HG03439 (cell line): Measurements from ENCODE around the gene SLC43A2.
"Not testable (repeated sequence)": the region's sequence is repeated elsewhere in the genome, so short reads cannot be mapped to it uniquely, and the experiment has no call there.

Experiments used
- ATAC-seq: cut with Tn5 transposase; IDR thresholded peaks from one replicate; pipeline ENCODE4 v1.9.1; 2021; ENCODE audit warnings: mild to moderate bottlenecking, moderate library complexity; ENCODE audit not compliant: unreplicated experiment

SLC43A2 gene

DNA sequence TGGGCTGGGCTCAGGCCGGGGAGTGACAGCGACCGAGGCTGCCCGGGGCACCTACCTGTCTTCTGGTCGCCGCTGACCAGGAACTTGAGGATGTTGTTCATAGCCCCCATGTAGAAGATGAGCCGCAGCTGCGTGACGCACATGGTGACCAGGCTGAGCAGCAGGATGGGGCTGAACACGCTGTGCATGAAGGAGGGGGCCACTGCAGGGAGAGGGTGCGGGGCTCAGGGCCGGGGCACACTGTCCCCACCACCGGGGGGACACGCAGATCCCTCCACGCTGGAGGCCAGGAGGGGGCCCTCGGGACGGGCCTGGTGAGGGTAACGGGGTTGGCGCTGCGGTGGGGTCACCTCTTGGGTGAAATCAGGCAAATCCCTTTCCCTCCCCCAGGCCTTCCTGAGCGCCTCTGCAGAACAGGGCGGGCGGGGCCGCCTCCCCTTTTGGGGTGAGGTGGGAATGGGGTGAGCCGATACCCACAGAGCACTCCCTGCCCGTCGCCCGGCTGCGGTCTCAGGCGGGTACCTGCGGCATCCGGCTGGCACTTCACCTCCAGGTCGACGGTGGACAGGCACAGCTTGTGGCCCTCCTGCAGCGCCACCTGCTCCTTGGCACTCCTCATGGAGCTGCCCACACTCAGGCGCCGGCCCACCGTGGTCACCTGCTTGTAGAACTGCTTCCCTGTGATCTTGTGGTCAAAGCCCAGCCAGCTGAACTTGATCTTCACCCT lies 37.7 kb downstream of the SLC43A2 start:
- ATAC-seq: no peak

- no peak for ATAC-seq
These were observed 38.4 kb downstream of the SLC43A2 start for GRCh38 chr17:1590029-1590746.

DNA sequence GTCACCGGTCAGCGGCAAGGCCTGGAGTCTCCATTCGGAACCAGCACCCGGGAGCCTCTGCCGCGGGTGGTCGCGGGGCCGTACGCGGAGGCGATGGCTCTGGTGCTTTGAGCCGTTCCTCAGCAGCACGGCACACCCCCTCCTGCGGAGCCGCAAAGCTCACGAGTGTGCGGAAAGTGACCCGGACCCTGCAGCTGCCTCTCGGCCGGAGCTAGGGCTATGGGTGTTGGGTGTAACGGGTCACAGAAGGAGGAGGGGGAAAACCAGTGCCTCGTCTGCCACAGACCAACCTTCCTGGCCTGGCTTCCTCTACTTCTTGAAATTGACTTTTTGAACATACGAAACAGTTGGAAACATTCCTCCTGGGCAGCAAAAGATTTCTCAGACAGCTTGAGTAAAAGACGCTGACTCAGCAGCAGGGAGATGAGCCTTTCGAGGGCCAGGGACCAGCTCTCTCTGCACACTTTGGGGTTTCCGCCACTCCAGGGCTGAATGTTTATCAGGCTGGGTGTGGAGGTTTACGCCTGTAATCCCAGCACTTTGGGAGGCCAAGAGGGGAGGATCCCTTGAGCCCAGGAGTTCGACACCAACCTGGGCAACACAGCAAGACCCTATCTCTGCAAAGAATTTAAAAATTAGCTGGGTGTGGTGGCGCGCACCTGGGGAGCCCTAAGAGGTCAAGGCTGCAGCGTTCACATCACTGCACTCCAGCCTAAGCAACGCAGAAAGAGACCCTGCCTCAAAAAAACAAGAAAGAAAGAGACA lies 39.6 kb downstream of the SLC43A2 start:
- no peak for ATAC-seq

DNA sequence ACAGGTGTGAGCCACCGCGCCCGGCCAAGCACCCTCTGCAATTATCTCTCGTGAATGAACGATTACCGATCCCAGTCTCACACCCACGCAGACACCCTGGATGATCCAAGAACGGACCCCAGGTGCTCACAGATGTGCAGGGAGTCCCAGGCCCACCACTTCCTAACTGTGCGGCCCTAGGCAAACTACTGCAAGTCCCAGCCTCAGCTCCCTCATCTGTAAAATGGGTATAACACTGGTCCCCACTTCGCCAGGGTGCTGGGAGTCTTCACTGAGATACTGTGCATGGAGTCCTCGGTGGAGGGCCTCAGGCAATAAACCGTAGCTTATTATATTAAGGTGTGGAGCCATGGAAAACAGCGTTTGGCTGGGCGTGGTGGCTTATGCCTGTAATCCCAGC lies 44.5 kb downstream of the SLC43A2 start:
- ATAC-seq: no peak

DNA sequence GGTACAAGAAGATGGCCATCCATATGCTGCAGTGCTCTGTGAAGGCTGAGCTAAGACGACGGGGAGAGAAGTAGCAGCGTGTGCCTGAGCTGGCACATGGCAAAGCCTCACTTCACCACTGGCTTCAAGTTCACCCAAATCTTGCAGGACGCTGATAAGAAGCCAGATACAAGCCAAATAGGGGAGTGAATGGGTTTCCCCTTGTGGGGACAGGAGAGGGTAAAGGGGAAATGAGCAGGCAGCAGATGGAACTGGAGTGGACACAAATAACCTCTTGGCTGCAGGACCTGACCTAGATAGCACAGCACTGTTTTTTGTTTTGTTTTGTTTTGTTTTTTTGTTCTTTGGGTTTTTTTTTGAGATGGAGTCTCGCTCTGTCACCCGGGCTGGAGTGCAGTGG lies 45.1 kb downstream of the SLC43A2 start:
- ATAC-seq: no peak

GRCh38 chr17:1582374-1582773 lies 46.3 kb downstream of the SLC43A2 start:
- no peak for ATAC-seq

DNA sequence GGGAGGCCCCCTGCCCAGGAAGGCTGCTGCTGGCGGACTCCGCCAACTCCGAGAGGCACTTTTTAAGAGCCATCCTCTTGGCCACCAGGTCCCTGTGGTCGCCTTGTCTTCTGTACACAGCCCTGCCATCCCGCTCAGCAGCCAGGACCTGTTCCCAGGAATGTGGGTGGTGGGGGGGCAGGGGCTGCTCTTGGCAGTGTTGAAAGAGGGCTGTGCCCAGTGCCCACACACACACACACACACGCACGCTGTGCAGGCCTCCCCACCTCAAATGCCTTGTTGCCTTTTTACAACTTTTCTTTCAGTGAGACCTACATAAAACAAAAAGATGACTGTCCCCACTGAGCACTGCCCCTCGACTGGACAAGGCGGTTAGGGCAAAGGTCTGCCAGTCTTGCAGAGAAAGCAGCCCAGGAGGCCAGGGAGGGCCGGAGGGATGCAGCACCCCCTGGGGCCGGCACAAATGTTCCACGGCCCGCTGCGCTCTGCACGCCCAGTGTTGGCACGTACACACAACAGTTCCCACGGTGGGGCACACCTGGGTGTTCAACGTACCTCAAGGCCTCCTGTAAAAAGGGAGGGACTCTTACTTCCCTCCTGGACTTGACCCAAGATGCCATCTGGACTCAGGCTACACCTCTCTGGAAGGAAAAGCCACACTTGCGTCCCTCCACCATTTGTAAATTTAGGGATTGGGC lies 47.5 kb downstream of the SLC43A2 start:
- no peak for ATAC-seq

DNA sequence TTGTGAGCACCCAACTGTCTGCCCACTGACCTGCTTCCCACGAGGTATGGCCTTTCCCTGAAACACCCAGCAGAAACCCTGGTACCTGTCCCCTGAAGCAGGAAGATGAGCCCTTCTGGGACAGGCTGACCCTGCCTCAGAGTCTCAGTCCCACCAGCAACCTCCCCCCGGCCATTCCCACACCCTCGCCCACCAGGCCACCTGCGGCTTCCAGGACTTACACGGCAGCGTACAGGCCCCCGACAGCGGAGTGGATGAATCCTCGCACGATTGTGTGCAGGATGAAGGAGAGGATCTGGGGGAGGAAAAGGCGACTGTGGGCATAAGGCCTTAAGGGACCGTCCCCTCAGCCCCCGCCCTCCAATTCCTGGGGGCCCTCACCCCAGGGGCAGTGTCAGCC lies 50.6 kb downstream of the SLC43A2 start:
- ATAC-seq: no peak

DNA sequence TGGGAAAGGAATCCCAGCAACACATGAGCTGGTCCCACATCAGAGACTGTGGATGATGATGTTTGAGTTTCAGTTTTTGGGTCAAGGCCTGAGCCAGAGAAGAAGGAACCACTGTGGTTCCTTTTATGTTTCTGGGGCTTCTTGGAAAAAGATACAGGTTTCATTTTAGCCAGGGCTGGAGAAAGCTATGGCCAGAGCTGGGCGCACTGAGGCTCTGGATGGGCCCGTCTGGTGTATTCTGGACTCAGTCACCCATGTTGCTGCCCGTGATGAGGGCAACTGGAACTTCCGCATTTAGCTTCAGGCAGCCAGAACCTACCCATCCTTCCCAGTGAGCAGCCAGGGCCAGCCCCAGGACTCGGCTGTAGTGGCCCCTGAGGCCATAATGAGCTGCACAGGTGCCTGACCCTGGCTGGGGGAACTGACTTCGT lies 51.0 kb downstream of the SLC43A2 start:
- no peak for ATAC-seq

DNA sequence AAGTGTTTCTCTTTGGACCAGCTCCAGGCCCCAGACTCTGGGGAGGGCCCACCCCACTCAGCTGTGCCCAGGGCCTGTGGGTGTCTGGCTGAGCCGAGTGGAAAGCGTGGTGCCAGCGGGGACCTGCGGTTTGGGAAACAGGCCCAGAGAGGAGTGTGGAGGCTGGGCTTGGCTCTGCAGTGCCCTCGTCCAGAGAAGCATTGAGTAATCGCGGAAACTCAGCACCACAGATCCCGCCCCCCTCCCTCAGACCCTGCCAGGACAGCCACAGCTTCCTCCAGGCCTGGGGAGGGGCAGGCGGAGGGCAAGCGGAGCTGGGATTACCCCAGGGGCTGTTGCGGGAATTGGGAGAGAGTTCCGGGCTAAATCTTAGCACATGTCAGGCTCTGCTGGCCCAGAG lies 51.5 kb downstream of the SLC43A2 start:
- no peak for ATAC-seq

DNA sequence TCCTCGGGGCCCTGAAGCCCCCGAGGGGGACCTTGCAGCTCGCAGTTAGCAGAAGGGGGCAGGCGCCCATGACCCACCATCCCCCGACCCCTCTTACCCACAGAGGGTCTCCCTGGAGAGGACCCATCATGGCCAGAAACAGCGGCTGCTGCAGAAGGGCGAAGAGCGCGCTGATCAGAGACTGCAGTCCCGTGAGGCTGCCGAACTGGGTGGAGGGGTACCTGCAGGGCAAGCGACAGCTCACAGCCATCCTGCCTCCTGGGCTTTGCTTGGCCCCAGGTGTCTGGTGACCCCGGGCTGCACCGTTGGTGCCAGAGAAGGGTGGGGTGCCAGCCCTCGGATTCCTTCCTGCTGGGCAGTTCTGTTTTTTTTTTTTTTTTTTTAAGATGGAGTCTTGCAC lies 52.1 kb downstream of the SLC43A2 start:
- ATAC-seq: no peak

DNA sequence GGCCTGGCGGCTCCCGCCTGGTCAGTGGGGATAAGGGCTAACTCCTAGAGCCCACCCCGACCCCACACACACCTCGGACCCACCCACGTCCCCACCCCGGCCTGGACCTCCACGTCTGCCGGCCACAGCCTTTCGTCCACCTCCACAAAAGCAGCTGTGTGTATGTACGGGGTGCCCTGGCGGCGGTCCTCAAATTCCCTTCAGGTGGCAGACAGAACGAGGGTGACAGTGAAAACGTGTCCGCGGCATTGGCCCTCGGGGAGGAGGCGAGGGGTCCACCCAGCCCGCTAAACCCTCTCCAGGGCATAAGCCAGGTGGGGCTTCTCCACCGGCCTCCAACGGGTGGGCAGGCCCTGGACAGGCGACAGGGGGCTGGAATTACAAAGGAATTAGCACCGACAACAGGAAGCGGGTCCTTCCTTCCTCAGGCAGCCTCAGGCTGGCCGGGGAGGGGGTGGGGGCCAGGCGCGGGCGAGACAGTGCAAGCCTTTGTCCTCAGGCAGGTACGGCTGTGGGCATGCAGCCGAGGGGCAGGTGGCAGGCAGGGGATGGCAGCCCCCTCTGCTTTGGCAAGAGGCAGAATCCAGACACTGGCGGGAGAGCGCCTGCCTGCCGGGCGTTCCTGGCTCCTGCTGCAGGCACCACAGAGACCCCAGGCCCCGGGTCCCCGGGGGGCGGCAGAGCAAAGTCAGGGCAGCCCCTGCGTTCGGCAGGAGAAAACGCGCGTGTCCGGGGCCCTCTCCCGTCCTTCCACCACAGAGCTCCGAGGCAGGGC lies 53.8 kb downstream of the SLC43A2 start:
- no peak for ATAC-seq

DNA sequence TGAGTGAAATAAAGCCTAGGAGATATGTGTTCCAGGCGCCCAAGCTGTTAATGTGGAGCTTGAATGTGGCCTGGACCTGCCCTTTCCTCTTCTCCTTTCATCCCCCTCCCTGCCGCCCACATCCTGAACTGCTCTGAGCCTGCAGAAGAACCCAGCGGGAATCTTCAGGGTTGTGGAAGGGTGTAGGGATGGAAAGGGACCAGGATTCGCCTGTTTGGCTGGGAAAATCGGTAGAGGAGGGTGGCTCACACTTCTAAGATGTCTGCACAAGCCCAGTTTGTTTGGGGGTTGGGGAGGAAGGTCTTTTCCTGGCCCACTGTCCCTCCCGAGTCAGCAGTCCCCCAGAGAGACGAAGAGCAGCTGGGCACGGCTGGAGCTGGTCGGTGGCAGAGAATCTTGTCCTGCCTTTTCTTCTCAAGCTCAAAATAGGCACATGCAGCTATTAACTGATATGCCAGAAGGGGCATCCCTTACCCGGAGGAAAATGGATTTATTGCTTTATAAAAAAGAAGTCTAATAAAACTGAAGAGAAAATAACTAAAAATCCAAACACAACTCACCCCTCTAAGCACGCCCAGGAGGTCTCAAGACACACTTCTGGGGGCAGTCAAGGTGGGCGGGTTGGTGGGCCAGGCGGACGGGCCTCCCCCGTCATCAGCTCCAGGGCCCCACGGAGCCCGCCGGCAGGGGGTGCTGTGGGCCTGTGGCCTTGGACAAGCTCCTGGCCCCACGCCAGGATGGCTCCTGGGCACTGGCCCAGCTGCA lies 54.5 kb downstream of the SLC43A2 start:
- ATAC-seq: no peak

DNA sequence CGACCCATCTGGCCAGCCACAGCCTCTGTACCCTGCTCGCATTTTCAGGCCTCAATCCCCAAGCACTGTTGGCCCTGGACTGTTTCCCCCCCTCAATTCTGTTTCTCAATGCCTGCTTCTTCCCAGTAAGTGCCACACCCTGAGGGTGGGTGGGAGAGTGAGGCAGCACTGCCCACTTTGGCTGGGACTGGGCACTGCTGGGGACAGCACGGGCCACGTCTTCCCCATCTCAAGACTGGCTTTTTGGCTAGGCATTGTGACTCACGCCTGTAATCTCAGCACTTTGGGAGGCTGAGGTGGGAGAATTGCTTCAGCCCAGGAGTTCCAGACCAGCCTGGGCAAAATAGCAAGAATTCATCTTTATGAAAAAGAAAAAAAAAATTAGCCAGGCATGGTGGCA lies 56.0 kb downstream of the SLC43A2 start:
- not testable (repeated sequence) for ATAC-seq

DNA sequence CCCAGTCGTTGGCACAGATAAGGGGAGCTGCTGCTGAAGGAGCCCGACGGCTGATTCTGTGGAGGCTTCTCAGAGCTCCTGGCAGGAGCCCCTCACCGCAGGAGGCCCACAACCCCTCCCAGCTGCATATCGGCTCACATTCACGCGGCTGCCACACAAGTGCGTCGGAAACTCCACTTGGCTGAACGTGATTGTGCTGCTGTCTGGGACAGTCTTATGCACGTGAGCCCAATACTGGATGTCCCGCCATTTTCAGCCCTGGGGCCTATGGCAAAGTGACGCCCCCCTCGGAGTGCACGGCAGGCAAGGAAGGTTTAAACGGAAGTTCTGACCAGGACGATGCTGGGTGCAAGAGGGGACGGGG lies 57.3 kb downstream of the SLC43A2 start:
- ATAC-seq: no peak

- no peak for ATAC-seq
These were observed 59.5 kb downstream of the SLC43A2 start for GRCh38 chr17:1568950-1569810.

DNA sequence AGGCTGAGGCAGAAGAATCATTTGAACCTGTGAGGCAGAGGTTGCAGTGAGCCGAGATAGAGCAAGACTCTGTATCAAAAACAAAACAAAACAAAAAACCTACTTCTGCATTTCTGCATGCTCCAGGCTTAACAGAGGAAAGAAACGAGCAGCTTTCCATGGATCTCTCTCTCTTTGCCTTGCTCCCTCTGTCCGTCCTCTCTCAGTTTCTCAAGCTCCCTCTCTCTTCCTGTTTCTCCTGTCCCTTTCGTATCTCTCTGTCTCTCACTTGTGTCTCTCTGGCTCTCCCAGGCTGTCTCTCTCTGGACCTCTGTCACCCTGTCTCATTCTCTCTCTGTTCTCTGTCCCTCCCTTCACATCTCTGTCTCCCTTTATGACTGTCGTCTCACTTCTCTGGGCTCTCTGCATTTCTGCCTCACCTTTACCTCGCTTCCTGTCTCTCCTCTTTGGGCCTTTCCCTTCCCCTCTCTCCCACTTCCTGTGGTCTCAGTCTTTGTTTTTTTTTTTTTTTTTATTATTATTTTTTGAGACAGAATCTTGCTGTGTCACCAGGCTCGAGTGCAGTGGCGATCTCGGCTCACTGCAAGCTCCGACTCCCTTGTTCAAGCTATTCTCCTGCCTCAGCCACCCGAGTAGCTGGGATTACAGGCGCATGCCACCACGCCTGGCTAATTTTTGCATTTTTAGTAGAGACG lies 62.0 kb downstream of the SLC43A2 start:
- no peak for ATAC-seq

- no peak for ATAC-seq
These were observed 62.8 kb downstream of the SLC43A2 start for GRCh38 chr17:1565877-1566276.
